Ureter (tissue), 1 donor: ENCODE data around the gene ADGRF5. TPM values are rescaled to one million over a fixed set of nuclear protein-coding genes. Genes with fewer than 3 reads are reported as not detected.

ENCODE experiments used
- DNase-seq: peaks from one replicate; pipeline ENCODE4 v3.0.0-alpha.2; 2020; ENCODE audit warnings: low spot score
- total RNA-seq: library from RNA; stranded (reverse); gene quantifications from one replicate; pipeline ENCODE4 v1.2.4, GENCODE V29; 2023
- donor health status: DM: yes; HTN: yes; CAD: no.

ADGRF5 gene
- total RNA-seq, 1 donor from 2014 or later, result 25.9 TPM

- no peak for DNase-seq
These were observed 11.0 kb upstream of the ADGRF5 start for GRCh38 chr6:46932526-46933319.

DNA sequence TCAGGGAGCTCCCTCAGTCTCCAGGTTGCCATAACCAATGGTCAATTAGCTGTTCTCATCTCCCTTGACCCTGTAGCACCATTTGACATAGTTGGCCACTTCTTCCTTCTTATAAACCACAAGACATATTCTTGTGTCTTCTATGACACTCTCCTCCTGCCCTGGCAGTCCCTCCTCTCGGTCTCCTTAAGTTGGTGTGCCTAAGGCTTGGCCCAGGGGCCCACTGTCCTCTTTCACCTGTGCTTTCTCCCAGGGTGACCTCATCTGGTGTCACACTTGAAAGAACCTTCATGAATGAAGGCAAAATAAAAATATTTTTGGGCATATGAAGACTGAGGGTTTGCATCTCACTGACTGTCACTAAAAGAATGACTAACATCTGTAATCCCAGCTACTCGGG, 9.7 kb upstream of the ADGRF5 start:
- DNase-seq, result no peak

- DNase-seq, result no peak
These were observed 8.6 kb upstream of the ADGRF5 start for GRCh38 chr6:46930331-46930730.

DNA sequence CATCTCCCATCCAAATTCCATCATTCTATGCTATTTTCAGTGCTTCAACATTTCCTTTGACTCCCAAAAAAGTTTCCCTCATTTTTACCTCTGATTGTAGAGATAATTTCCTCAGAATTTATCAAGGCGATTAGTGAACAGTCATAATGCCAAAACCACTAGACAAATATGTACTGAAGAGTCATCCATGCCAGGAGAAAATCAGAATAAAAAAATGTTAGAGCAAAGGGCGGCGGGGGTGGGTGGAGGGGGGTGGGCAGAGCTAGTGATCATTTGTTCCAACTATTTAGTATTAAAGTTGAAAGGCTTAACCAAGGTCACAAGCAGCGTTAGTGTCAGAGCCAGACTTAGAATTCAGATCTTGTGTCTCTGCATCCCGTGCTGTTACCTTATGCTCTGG, 5.3 kb upstream of the ADGRF5 start:
- no peak for DNase-seq

GRCh38 chr6:46926481-46926880, 4.7 kb upstream of the ADGRF5 start:
- no peak for DNase-seq

DNA sequence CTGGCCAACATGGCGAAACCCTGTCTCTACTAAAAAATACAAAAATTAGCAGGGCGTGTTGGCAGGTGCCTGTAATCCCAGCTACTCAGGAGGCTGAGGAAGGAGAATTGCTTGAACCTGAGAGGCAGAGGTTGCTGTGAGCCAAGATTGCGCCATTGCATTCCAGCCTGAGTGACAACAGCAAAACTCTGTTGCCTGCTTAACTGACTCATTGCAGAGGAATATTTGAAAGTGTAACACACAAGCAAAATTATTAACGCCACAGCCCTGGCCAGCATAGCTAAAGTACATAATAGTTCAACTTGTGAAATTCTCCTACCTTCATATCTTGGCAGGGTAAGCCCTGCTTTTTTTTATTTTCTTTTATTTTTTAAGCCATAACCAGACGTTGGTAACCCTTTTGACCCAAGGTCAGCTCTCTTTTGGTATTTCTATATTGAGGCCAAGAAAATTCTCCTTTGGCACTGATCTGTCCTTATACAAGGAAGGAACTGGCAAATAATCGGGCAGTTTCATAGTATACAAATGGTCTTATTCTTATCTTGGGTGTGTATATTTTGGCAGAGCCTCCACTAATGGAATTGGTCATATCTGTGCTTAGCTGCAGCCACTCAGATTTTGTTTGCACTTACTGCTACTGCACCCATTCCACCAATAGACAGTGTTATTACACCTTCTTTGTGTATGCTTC, 4.0 kb upstream of the ADGRF5 start:
- peak; percentile 49 for DNase-seq

DNA sequence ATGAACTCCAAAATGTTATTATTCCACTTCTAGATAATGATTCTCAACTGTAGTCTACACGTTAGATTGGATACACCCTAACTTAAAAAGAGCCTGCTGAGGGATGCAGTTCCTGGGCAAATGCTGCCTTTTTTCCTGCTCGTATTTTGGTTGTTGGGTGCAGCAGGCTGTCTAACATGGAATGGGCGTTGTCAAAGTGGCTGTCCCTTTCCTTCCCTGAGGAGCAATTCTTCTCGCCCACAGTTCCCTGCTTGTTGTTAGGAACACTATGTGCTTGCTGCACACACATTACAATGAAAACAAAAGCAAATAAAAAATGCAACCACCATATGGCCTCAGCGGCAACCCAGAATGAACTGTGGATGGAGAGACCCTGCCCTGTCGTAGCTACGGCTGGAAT, 1.7 kb upstream of the ADGRF5 start:
- DNase-seq, result no peak

- DNase-seq, result no peak
These were observed 679 bp downstream of the ADGRF5 start for GRCh38 chr6:46921059-46921458.

DNA sequence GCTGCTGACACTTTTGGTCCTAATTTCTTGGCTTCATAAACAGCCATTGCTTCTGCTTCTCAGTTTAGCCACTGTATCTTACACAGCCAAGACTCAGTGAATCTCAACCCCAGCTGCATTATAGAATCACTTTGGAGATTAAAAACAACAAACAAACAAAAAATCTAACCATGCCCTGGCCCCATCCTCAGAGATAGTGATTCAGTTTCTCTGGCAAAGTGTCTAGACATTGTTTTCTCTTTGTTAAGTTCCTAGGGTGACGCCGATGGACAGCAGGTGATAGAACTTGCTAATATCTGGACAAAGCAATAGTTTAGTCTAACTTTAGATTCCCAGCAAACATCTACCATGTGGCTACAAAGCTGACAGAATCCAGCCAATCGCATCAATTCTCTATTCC, 2.9 kb downstream of the ADGRF5 start:
- no peak for DNase-seq

- no peak for DNase-seq
These were observed 4.7 kb downstream of the ADGRF5 start for GRCh38 chr6:46917002-46917545.

DNA sequence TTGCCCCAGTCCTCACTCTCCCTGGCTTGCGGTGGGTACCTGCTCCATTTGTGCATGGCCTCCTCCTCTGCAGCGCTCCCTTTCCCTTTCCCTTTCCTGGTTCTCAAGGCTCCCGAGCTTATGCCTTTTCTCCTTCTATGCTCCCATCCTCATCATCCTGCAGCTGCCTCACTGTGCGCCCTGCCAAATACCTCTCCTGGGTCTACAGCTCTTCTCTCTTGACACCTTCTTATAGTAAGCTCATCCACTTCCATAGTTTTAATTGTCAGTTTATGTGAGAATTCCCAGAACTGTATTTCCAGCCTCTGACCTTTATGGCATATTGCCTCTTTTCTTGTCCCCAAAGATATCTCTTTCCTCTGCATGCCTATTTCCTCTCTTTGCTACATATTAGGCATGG, 5.9 kb downstream of the ADGRF5 start:
- no peak for DNase-seq

GRCh38 chr6:46915380-46915779, 6.4 kb downstream of the ADGRF5 start:
- DNase-seq, result no peak

GRCh38 chr6:46914279-46914810, 7.4 kb downstream of the ADGRF5 start:
- no peak for DNase-seq

- DNase-seq, result no peak
These were observed 12.4 kb downstream of the ADGRF5 start for GRCh38 chr6:46909371-46909770.

GRCh38 chr6:46906776-46907175, 15.0 kb downstream of the ADGRF5 start:
- no peak for DNase-seq

- DNase-seq, result no peak
These were observed 17.6 kb downstream of the ADGRF5 start for GRCh38 chr6:46904117-46904516.

GRCh38 chr6:46903175-46903574, 18.6 kb downstream of the ADGRF5 start:
- no peak for DNase-seq

DNA sequence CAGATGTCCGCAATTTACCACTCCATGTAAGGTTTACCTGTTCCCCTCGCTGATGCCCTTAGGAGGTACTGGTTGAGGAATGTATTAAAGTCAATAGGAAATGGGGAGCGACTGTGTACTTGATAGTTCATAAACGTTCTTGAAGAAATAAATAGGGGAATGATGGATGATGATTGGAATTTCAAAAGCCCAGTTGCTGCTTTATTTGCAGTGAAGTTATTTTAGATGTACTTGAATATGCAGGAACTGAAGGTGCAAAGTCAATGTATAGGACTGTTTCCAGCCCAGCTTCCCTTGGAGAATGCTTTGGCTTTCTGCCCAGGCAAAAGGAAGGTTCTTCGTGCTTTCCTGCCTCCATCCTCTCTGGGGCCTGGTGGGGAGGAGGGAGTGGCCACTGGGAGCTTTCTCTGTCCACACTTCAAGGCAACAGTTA, 19.8 kb downstream of the ADGRF5 start:
- DNase-seq, result no peak

DNA sequence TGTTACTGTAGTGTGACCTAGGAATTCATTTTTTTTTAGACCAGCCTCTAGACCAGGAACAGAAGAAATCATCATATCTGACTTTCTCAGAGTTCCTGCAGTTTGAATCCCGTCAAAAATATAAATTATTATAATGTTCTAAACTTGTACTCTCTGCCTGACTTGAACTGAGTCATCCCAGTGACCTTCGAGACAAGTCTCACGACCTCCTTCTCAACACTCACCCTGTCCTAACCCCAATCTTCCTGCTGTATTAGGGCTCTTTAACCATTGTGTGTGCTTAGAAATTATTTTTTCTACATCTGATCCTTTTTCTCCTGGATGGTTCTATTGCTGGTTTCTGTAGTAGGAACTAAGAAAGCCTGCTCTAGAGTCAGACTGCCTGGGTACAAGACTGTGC, 21.5 kb downstream of the ADGRF5 start:
- DNase-seq, result no peak

- DNase-seq, result no peak
These were observed 22.1 kb downstream of the ADGRF5 start for GRCh38 chr6:46899659-46900058.

- DNase-seq, result no peak
These were observed 23.7 kb downstream of the ADGRF5 start for GRCh38 chr6:46898006-46898405.

GRCh38 chr6:46896871-46897270, 24.9 kb downstream of the ADGRF5 start:
- DNase-seq, result no peak

GRCh38 chr6:46895930-46896329, 25.8 kb downstream of the ADGRF5 start:
- DNase-seq, result no peak
